Spinal cord (tissue), 10 donors: ENCODE measurements around the gene HSPA9. TPM values are rescaled to one million over a fixed set of nuclear protein-coding genes. Genes with fewer than 3 reads are reported as not detected.

ENCODE experiments used
- DNase-seq, 6 donors: peaks; one replicate each; pipeline versions ENCODE4 v3.0.0 to v3.0.0-alpha.2; 2013 to 2015; ENCODE audit warnings: low spot score in 6 of 6, low read depth in 4 of 6
- H3K27ac ChIP-seq: one replicate; pipeline ENCODE4 v1.5.1; 2013; ENCODE audit warnings: low read depth, low read length, control low read depth
- H3K27me3 ChIP-seq: one replicate; pipeline ENCODE4 v1.6.1; 2013; ENCODE audit warnings: low read length; ENCODE audit not compliant: control insufficient read depth, insufficient read depth
- H3K36me3 ChIP-seq: one replicate; pipeline ENCODE4 v1.6.1; 2013; ENCODE audit warnings: low read length; ENCODE audit not compliant: control insufficient read depth, insufficient read depth
- H3K4me1 ChIP-seq: one replicate; pipeline ENCODE4 v1.6.1; 2013; ENCODE audit warnings: low read length; ENCODE audit not compliant: control insufficient read depth, insufficient read depth
- H3K4me3 ChIP-seq: one replicate; pipeline ENCODE4 v1.5.1; 2013; ENCODE audit warnings: low read depth, low read length, control low read depth
- H3K9me3 ChIP-seq: one replicate; pipeline ENCODE4 v1.6.1; 2013; ENCODE audit warnings: low read length; ENCODE audit not compliant: control insufficient read depth, insufficient read depth
- WGBS: methylation state at CpG from one replicate; pipeline ENCODE4 v1.1.5; 2013; ENCODE audit warnings: missing lambda C conversion rate; ENCODE audit not compliant: insufficient coverage; 5-methylcytosine and 5-hydroxymethylcytosine counted together
- polyA plus RNA-seq, 2 donors: library from polyadenylated mRNA; unstranded; fragments of 120-200 nt; gene quantifications; one replicate each; pipeline ENCODE4 v1.2.1, GENCODE V29; 2013; ENCODE audit not compliant: insufficient read length in 2 of 2
- total RNA-seq, 2 donors: library from RNA; depleted of rRNA in 1 of 2; stranded (reverse); fragments of 120-200 nt in 1 of 2; fragments of >200 nt in 1 of 2; gene quantifications; one replicate each; pipeline versions ENCODE4 v1.2.3 to v1.2.4, GENCODE V29; 2013 to 2014
- donor health status: healthy.

HSPA9 gene
- total and polyA plus RNA-seq, 4 donors: 218 to 236 (median 234) TPM

DNA sequence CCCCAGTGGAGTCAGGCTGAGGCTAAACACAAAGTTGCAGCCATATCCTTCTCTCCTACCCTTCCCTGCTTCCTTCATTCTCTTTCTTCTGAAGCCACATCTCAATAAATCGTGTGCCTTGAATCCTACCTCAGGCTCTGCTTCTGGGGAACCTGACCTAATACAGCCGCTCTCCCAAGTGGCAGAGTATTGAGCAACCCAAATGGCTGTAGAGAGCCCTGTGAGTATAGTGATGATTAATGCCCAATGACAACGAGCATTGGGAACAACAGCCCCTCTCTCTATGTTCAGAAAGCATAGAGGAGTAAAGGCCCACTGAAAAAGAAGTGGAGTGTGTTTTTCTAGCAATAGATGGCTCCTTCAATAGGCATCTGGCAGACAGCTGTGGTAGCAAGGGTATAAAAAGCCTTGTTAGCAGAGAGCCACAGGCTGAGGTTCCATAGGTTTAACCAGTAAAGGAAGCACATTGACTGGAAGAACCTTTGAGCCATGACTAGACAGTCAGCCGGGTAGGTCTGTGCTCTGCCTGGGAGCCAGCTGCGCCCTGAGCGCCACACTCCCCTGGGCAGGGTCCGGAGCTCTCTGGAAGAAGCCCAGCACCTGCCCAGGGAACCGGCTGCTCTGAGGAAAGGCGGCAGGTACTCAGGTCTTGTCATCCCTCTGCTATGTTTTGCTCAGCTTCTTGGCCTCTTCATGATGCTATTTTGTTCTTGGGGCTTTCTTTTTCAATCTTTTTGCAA lies 22.6 kb upstream of the HSPA9 start:
- Histone ChIP-seq H3K27ac (no peak overlapping the region), H3K4me1 (peaks cover 22% of the 10 kb centered on the region), H3K27me3 (no peaks in the 10 kb centered on the region), H3K9me3 (no peaks in the 10 kb centered on the region), H3K4me3 (no peak overlapping the region), H3K36me3 (no peaks in the 10 kb centered on the region)
- WGBS: 48% methylated on average over 6 of the region's 9 CpGs
- no peak for DNase-seq

GRCh38 chr5:138596105-138596881 lies 21.1 kb upstream of the HSPA9 start:
- Histone ChIP-seq H3K27me3 (no peaks in the 10 kb centered on the region), H3K4me3 (no peak overlapping the region), H3K27ac (no peak overlapping the region), H3K36me3 (no peaks in the 10 kb centered on the region), H3K4me1 (peaks cover 11% of the 10 kb centered on the region), H3K9me3 (no peaks in the 10 kb centered on the region)
- DNase-seq: no peak
- 60% methylated on average over 3 of the region's 6 CpGs for WGBS

DNA sequence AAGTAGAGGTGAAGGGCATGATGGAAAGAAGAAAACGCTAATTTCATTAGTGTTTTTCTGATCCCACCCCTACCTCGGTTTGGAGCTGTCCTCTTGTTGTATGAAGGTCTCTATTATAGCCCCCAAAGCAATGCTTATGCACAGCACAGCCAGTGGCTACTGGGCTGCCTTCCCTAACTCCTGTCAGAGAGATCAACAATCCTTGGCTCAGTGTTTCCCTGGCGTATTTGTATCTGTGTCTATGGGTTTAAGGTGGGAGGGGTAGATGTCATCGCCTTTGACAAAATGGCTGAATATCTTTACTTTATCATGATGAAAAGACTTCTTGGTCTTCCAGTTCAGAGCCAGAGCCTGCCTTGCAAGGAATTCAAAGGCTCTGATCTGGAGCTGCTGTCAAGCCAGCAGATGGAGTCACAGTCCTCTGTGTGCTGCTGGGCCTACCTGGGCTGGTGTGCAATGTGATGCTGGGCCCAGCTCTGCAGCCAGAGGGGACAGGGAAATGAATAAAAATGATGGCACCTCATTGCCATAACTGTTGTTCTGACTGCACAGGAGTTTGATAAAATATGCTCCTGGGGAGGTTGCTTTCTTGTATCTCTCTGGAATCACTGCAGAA lies 20.1 kb upstream of the HSPA9 start:
- Histone ChIP-seq H3K4me1 (peaks cover 11% of the 10 kb centered on the region), H3K36me3 (no peaks in the 10 kb centered on the region), H3K27ac (no peak overlapping the region), H3K4me3 (no peak overlapping the region), H3K27me3 (no peaks in the 10 kb centered on the region), H3K9me3 (no peaks in the 10 kb centered on the region)
- DNase-seq: peak in 2 of 6 donors; percentile 54 to 92
- 100% methylated on average over 1 of the region's 4 CpGs for WGBS

- H3K27ac ChIP-seq: no peak overlapping the region
- DNase-seq: no peak
- no peaks in the 10 kb centered on the region for H3K36me3 ChIP-seq
- H3K4me1 ChIP-seq: peaks cover 11% of the 10 kb centered on the region
- no peaks in the 10 kb centered on the region for H3K9me3 ChIP-seq
- WGBS: 93% methylated on average over 1 of the region's 4 CpGs
- H3K27me3 ChIP-seq: no peaks in the 10 kb centered on the region
- H3K4me3 ChIP-seq: no peak overlapping the region
These were observed 19.3 kb upstream of the HSPA9 start for GRCh38 chr5:138594305-138595058.

DNA sequence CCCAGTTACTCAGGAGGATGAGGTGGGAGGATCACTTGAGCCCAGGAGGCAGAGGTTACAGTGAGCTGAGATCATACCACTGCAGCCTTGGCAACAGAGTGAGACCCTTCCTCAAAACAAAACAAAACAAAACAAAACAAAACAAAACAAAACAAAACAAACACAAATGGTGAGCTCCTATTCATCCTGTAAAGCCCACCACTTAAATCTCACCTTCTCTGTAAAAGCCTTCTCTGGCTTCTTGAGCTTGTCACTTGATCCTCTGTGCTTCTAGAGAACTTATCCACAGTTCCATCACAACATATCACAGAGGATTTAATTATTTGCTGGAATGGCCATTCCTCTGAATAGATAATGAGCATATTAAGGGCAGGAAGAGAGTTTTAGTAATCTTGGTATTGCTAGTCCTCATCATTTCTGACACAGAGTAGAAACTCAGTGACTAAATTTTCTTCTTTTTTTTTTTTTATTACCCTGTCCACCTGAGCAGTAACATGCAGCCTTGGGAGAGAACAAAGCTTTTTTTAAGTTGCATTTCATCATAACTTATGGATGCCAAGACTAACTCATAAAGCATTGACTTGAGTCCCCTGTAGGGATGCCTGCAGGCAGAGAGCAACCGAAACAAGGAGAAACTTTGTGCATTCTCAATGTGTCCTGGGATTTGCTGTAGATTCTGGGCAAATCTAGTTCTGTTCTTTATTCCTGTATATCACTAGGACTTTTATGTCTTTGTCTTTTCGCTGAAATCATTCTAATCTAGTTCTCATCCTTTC lies 13.0 kb upstream of the HSPA9 start:
- H3K4me3 ChIP-seq: no peak overlapping the region
- WGBS: 86% methylated on average over 1 of the region's 2 CpGs
- no peaks in the 10 kb centered on the region for H3K27me3 ChIP-seq
- no peaks in the 10 kb centered on the region for H3K36me3 ChIP-seq
- no peaks in the 10 kb centered on the region for H3K9me3 ChIP-seq
- H3K27ac ChIP-seq: no peak overlapping the region
- H3K4me1 ChIP-seq: no peaks in the 10 kb centered on the region
- DNase-seq: no peak

DNA sequence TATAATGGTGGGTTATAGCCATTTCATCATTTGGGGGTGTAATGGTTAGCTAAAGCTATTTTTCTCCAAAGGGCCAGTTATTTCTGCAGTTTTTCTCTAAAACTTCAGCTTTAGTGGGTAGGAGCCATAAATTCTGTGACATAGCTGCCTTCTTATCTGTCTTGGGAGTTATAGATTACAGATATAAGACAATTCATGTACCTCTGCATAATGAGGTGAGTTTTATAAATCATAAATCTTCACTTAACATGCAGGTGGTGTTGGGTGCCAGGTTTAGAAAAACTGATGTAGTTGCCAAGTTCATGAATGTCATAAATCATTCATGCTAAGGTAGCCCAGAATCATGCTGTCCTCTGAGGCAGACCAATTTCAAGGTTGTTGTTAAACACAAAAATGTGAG lies 10.0 kb upstream of the HSPA9 start:
- H3K36me3 ChIP-seq: no peaks in the 10 kb centered on the region
- no peaks in the 10 kb centered on the region for H3K9me3 ChIP-seq
- H3K27me3 ChIP-seq: no peaks in the 10 kb centered on the region
- H3K4me3 ChIP-seq: no peak overlapping the region
- H3K4me1 ChIP-seq: no peaks in the 10 kb centered on the region
- DNase-seq: peak in 1 of 6 donors; percentile 68
- H3K27ac ChIP-seq: no peak overlapping the region

DNA sequence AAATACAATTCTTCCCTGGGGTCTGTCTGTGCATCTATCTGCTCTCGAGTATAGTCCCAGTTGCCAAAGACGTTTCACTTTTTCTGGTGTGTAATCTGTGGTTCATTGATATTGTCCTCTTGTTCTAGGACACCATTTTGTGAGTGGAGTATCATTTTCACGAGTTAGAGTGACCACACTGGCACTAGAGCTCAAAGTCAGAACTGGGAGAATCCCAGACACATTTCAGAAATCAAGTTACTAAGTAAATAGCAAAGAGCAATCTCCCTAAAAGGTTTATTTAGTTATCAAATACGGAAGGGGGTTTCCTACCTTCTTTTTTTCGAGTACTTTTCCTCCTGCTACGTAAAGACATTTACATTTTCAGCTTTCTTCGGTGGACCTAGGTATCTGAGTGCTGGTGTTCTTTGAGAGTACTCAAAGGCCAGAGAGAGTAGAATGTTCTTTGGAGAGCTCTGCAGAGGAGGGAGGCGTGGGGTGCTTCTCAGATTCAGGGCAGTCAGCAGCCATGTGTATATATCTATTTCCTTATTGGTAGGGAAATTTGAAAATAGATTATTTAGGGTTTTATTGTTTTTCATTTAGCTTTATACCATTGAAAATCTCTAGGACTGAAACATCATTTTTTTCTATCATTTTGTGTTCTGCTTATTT lies 8.9 kb upstream of the HSPA9 start:
- no peaks in the 10 kb centered on the region for H3K36me3 ChIP-seq
- H3K27ac ChIP-seq: no peak overlapping the region
- no peaks in the 10 kb centered on the region for H3K4me1 ChIP-seq
- no CpG with 5 or more reads among the region's 8 CpGs for WGBS
- DNase-seq: no peak
- H3K27me3 ChIP-seq: no peaks in the 10 kb centered on the region
- H3K4me3 ChIP-seq: no peak overlapping the region
- no peaks in the 10 kb centered on the region for H3K9me3 ChIP-seq

GRCh38 chr5:138582959-138583358 lies 7.8 kb upstream of the HSPA9 start:
- Histone ChIP-seq H3K27me3 (no peaks in the 10 kb centered on the region), H3K4me1 (no peaks in the 10 kb centered on the region), H3K36me3 (no peaks in the 10 kb centered on the region), H3K9me3 (no peaks in the 10 kb centered on the region), H3K4me3 (no peak overlapping the region), H3K27ac (no peak overlapping the region)
- DNase-seq: no peak
- 94% methylated on average over 3 of the region's 3 CpGs for WGBS
